HG03108 (cell line): ENCODE results near the gene MARK4.
"Not testable (repeated sequence)": the region's sequence is repeated elsewhere in the genome, so short reads cannot be mapped to it uniquely, and the experiment has no call there.

ENCODE experiments used
- ATAC-seq: cut with Tn5 transposase; IDR thresholded peaks from one replicate; pipeline ENCODE4 v1.9.1; 2021; ENCODE audit warnings: moderate library complexity; ENCODE audit not compliant: unreplicated experiment

MARK4 gene

DNA sequence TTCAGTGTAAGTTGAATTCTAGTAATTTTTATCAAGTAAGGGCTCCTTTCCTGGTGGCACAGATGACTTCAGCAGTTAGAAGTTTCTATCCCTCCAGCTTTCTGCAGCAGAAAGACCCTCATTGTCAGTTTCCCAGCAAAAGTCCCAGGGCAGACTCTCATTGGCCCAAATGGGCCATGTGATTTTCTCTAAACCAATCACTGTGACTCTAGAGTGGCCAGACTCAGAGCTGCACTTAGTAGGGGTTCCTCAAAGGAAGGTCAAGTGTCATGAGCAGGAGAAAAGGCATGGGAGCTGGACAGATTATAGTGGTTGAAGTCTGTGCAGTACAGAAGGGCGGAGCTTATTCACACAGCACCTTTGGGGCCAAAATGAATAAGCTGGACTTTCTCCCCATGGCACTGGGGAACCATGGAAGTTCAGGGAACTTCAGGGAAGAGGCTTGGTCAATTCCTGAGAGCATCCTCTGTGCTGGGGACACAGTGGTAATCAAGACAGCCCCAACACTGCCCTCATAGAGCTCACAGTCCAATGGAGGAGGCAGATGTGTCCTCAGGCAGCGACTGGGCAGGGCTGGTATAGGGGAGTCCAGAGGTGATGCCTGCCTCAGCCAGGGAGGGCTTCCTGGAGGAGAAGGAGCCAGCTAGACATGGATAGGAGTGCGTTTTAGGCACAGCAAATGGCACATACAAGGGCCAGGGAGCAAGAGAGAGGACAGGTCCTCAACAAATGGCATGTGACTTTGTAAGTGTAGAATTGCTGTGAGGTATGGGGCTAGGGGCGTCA, 53.3 kb downstream of the MARK4 start:
- ATAC-seq = no peak

DNA sequence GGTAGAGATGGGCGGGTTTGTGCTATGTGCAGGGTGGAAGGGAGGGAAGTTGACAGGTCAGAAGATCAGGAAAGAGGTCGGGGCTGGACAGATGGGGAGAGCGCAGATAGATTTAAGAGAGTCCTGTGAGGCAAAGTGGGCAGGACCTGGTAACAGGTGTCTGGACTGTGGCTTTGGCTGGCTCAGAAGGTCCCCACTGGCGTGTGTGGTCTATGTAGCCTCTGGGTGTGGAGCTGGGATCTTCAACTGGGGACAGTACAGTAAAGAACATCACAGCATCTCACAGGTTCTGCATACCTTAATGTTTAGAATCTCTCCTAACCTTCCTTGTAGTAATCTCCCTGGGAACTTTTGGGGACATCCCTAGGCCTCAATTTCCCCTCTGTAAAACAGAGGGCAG, 53.9 kb downstream of the MARK4 start:
- ATAC-seq = no peak

DNA sequence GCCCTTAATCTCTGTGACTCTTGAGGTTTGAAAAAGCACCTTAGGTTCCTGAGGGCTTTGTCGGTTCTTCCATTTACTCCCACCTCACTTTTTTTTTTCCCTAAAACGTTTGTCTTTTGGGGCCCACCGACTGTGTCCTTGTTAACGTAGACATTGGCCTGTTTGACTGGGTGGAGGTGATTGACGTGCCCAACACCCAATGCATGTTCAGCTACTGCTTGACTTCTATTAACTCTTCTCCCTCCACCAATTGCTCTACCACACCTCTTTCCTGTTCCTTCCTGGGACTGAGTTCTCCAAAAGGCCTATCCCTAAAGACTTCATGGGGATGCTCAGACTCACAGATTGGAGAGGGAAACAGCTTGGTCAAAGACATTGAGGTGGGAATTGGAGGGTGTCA, 54.4 kb downstream of the MARK4 start:
- ATAC-seq = no peak

DNA sequence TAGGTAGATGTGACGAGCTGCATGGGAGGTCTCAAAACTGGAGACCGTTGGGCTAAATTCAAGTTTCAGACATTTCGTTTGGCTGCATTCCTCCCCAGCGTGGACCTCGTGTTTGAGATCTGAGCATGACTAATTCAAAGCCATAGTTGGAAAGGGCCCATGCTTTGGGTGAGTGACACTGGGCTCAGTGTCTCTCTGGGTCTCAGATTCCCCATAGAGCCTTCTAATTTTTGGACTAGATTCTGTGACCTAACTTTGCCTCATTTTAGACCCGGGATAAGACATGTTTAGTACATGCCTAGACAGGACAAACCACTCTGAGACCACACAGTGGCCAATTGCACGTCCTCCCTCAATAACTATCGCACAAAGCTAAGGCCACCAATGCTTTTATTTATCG, 55.0 kb downstream of the MARK4 start:
- ATAC-seq = no peak

DNA sequence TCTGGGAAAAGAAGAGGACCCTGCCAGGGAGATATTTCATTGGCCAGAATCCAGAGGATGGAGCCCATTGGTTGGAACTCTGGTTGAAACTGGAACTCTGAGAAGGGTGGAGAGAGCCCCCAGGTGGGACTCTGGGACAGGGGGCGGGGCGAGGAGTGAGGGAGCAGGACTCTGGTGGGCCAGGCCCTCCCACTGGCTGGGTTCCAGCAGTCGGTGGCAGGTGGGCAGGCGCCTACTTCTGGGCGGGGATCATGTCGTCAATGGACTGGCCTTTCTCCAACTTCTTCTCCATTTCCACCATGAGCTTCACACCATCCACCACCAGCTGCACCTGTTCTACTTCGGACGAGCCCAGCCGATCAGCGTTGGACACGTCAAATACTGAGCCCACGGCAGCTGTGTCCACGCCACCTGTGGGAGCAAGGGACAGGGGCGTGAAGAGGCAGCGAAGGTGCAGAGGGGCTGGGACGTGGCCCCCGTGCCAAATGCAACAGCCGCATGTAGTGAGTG, 55.5 kb downstream of the MARK4 start:
- ATAC-seq = no peak

DNA sequence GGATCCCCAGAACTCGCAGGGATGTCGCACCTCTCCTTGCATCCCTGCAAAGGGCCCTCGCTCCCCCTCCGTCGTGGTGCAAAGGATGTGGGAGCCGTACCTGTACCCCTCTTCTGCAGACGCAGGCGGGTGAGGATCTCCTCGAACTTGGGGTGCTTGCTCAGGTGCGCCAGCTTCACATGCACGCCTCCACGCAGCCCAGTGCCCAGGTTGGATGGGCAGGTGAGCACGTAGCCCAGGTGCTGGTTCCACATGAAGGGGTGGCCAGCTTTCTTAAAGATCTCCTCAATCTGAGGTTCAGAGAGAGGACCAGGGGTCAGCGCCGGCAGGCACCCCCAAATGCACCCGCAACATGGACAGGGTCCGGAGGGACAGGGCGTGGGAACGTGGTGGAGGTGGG, 56.3 kb downstream of the MARK4 start:
- ATAC-seq = no peak

DNA sequence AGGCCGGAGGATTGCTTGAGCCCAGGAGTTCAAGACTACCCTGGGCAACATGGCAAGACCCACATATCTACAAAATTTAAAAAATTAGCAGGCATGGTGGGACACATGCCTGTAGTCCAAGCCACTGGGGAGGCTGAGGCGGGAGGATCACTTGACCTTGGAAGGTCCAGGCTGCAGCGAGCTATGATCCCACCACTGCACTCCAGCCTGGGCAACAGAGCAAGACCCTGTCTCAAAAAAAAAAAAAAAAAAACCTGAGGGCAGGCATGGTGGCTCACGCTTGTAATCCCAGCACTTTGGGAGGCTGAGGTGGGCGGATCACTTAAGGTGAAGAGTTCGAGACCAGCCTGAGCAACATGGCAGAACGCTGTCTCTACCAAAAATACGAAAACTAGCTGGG, 58.3 kb downstream of the MARK4 start:
- not testable (repeated sequence) for ATAC-seq

DNA sequence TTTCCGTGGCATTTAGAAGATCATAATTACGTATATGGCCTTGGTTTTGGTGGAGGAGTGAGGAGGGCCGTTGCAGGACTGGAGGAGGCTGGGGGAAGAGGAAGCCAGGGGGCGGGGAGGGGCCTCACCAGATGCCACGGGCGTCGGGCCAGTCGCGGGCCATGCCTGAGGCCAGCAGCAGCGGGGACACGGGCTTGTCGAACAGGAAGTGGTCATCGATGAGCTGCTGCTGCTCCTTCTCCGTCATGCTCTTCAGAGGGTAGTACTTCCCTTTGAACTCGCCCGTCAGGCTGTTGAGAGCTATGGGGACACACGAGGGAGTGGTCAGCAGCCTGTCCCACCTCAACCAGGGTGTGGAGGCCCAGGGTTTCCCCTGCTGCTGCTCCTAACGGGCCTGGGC, 60.5 kb downstream of the MARK4 start:
- ATAC-seq = no peak

DNA sequence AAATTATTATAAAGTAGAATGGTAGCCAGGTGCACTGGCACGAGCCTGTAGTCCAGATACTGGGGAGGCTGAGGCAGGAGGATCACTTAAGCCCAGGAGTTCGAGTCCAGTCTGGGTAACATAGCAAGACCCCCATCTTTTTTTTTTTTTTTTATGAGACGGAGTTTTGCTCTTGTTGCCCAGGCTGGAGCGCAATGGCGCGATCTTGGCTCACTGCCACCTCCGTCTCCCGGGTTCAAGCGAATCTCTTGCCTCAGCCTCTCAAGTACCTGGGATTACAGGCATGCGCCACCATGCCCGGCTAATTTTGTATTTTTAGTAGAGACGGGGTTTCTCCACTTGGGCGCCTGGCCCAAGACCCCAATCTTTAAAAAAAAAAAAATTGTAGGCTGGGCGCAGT, 61.2 kb downstream of the MARK4 start:
- not testable (repeated sequence) for ATAC-seq

DNA sequence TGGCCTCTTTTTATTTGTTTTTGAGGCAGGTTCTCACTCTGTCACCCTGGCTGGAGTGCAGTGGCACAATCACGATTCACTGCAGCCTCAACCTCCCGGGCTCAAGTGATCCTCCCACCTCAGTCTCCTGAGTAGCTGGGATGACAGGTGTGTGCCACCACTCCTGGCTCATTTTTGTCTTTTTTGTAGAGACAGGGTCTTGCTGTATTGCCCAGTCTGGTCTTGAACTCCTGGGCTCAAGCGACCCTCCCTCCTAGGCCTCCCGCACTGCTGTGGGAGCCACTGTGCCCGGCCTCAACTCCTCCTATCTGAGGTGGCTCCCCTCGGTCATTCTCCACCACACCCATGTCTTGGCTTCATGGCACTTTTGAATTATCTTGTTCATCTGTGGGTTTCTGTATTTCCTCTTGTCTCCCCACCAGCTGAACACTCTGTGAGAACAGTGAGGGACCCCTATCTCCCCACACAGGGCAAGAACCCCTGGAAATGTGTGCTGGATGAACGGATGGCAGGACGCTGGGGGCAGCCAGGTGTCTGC, 63.7 kb downstream of the MARK4 start:
- ATAC-seq = no peak

DNA sequence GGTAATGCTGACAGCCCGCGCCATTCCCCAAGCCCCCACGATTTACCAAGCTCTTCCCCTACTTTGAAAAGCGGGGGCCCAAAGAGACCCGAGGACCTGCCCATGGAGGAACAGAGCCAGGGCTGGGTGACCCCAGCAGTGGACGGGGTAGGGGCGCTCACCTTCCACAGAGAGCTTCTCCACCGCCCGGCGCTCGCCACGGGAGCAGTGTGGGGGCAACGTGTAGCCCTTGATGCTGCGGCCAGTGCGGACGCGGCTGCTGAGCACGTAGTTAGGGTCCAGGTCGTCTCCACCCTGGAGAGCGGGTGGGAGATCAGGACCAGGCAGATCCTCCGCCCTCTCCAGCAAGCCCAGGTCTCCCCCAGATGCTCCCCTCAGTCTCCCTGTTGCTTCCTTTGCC, 64.2 kb downstream of the MARK4 start:
- no peak for ATAC-seq

DNA sequence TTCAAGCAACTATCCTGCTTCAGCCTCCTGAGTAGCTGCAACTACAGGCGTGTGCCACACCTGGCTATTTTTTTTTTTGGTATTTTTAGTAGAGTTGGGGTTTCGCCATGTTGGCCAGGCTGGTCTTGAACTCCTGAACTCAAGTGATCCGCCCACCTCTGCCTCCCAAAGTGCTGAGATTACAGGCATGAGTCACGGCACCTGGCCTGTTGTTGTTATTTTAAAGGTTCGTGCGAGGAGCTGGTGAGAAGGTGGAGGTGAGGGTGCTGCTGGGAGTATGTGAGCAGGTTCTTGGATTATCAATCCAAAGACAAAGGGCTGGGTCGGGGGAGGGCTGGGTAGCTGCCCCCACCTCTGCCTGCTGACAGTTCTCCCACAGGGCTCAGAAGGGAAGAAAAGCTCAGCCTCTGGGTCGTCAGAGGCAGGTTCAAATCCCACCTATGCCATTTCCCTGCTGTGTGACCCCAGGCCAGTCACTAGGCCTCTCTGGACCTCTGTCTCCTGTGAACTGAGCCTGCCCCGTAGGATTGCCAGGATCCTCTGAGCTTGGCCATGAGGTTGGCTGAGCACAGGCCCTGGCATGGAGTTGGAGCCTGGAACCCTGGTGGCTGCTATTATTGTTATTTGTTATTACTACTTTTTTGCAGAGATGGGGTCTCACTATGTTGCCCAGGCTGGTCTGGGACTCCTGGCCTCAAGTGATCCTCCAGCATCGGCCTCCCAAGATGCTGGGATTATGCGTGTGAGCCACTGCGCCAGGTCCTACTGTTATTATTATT, 70.1 kb downstream of the MARK4 start:
- ATAC-seq = no peak

DNA sequence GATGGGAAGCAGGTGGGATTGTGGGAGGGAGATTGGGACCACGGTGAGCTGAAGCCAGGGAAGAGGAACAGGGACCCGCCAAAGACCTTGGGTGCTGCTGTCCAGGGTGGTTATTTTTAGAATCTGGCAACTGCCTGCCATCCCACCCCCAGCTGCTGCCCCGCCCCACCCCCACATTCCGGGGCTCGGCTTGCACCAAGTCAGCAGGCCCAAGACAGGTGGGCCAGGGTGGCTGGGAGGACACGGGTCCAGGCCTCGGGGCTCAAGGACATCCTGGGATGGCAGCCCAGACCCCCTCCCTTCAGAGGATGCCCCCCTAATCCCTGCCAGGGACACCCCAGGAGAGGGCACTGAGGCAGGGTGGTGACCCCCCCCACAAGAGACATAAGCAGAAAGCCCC, 70.8 kb downstream of the MARK4 start:
- no peak for ATAC-seq

DNA sequence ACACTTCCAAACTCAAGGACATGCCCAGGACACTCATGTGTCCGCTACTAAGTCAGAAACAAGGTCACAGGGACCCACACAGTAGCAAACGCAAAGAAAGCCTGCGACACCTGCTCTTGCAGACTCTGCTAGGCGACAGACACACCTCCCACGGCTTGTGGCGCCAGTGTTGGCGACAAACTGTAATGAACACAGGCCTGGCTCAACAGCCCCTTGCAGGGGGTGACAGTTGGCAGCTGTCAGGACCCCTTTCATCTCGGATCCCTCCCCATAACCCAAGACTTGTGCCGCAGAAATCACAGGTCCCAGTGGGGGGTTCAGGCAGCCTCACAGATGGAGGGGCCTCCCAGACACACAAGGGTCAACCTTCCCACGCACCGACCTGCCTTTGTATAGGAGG, 71.2 kb downstream of the MARK4 start:
- no peak for ATAC-seq

DNA sequence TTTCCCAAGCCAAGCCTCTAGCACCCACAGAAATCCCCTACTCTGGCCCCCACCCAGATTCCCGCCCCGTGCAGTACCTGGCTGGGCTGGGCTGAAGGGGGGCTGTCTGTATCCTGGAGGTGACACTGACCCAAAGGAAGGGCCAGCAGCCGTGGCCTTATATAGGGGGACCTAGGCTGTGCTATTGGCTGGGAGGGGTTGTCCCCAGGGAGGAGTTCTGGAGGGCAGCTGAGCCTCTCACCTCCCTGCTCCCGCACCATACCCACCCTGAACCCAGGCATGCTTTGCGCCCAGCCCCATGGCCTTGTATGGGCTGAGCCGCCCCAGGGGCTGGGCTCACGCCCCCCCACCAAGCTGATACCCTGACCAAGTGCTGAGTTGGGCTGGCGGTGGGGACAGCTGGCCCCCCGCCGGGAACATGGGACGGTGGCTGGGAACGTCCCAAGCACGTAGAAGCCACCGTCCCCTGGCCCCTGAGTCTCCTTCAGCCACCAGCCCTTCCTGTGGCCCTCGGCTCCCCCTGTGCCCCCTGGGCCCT, 71.7 kb downstream of the MARK4 start, which contains the start of gene CKM:
CKM (minus strand) TSS at position 132 of the 538 bp plus-strand sequence. CDS start 3,162 bp downstream, outside the sequence.
- no peak for ATAC-seq

DNA sequence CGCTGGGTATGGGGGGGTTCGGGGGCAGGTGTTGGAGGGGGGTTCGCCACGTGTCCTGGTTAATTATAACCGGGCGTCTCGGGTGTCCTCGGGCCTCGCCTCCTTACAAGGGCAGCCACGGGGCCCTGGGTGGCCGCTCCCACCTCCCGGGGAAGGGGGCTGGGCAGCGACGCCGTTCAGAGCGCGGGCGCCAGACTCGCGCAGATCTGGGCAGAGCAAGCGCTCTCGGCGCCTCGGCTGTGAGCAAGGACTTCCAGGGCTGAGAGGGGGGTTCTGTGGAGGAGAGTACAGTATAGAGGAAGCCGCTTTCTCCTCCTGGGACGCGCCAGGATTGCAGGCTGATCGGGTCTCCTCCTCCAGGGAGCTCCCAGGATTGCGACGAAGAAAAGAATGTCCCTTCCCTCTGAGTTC, 72.6 kb downstream of the MARK4 start:
- ATAC-seq = no peak

DNA sequence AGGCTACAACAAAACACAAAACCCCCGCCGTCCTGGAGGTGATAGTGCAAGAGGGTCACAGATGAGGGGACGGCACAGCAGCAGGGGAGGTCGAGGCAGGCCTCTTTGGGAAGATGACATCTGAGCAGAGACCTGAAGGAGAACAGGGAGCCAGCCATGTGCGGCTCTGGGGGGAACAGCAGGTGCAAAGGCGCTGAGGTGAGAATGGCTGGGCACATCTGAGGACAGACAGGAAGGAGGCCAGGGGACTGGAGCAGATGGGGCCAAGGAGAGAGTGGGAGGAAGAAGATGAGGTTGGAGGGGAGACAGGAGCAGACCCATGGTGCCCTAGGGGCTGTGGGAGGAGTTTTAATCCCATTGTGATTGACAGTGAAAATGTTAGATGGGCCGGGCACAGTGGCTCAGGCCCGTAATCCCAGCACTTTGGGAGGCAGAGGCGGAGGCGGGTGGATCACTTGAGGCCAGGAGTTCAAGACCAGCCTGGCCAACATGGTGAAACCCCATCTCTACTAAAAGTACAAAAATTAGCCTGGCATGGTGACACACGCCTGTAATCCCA, 73.4 kb downstream of the MARK4 start:
- ATAC-seq = no peak

DNA sequence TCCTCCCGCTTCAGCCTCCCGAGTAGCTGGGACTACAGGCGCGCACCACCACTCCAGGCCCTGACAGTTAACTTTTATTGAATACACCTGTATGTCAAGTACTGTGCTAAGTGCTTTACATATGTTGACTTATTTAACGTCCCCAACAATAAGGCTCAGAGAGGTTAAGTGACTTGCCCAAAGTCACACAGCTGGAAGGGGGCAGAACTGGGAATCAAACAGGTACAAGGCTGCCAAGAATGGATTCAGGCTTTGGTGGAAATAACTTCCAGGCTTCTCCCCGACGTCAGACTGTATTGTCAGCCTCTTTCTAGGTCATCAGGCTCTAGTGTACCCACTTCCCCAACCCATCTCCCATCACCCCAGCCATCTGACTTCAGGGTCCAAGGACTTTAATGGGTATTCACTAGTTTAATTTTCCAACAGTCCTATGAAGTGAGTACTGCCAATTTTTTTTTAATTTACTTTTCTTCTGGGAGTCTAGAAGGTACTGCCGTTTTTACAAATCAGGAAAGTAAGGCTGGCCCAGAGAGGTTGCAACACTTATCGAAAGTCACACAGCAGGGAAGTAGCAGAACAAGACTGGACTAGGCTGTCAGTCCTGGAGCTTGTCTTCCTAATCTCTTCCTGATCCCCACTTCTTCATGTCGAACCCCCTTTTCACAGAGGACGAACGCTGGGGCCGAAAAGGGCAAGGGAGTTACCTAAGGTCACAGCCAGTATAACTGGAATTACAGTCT, 76.5 kb downstream of the MARK4 start:
- no peak for ATAC-seq

DNA sequence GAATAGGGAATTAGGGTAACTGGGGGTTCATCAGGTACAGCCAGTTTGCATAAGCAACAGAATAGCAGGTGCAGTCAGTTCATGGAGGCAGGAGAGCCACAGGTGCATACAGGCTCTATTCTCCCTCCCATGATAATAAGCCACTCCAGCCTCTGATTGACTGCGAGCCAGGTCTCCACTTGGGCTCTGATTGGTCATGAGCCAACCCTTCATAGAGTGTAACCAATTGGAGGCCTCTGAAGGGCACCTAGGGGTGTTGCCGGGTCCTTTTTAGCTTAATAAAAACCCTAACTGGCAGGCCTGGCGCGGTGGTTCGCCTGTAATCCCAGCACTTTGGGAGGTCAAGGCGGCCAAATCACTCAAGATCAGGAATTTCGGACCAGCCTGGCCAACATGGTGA, 80.3 kb downstream of the MARK4 start:
- ATAC-seq = no peak

DNA sequence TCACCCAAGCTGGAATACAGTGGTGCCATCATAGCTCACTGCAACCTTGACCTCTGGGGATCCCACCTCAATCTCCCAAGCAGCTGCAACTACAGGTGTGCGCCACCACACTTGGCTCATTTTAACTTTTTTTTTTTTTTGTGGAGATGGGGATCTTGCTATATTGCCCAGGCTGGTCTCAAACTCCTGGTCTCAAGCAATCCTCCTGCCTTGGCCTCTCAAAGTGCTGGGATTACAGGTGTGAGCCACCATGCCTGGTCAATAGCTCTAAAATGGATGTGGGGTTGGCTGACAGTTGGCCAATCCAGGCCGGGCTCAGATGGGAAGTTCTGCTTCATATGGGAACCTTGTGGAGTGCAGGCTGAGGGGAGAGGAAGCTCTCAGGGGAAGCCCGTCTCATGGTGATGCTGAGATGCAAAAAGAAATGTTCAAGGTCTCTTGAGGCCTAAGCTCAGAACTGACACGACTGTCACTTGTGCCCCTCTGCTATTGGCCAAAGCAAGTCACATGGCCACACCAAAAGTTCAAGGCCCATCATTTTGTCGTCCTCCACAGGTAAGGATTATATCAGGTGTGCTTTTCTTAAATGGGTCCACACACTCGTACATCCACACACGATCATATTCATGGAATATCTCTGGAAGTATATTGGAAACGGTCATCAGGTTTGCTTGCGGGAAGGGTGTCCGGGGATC, 82.7 kb downstream of the MARK4 start:
- no peak for ATAC-seq
